ENCODE measurements around the gene CCDC24. TPM values are rescaled to one million over a fixed set of nuclear protein-coding genes. Genes with fewer than 3 reads are reported as not detected.

Gene CCDC24
- total and polyA plus RNA-seq, 4 donors = 0.92 to 4.2 (median 2.3) TPM

GRCh38 chr1:43963006-43963405 lies 28.4 kb upstream of the CCDC24 start (continued):
- TF ChIP-seq, protein P1, sequence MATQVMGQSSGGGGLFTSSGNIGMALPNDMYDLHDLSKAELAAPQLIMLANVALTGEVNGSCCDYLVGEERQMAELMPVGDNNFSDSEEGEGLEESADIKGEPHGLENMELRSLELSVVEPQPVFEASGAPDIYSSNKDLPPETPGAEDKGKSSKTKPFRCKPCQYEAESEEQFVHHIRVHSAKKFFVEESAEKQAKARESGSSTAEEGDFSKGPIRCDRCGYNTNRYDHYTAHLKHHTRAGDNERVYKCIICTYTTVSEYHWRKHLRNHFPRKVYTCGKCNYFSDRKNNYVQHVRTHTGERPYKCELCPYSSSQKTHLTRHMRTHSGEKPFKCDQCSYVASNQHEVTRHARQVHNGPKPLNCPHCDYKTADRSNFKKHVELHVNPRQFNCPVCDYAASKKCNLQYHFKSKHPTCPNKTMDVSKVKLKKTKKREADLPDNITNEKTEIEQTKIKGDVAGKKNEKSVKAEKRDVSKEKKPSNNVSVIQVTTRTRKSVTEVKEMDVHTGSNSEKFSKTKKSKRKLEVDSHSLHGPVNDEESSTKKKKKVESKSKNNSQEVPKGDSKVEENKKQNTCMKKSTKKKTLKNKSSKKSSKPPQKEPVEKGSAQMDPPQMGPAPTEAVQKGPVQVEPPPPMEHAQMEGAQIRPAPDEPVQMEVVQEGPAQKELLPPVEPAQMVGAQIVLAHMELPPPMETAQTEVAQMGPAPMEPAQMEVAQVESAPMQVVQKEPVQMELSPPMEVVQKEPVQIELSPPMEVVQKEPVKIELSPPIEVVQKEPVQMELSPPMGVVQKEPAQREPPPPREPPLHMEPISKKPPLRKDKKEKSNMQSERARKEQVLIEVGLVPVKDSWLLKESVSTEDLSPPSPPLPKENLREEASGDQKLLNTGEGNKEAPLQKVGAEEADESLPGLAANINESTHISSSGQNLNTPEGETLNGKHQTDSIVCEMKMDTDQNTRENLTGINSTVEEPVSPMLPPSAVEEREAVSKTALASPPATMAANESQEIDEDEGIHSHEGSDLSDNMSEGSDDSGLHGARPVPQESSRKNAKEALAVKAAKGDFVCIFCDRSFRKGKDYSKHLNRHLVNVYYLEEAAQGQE (IDR thresholded peaks at IDR 0.05) = no peak
- no peak for TF ChIP-seq FOXA2 (IDR thresholded peaks at IDR 0.05)
- no peak for TF ChIP-seq ZBTB33 (IDR thresholded peaks at IDR 0.05)
- TF ChIP-seq YY1 (IDR thresholded peaks at IDR 0.05) = no peak

DNA sequence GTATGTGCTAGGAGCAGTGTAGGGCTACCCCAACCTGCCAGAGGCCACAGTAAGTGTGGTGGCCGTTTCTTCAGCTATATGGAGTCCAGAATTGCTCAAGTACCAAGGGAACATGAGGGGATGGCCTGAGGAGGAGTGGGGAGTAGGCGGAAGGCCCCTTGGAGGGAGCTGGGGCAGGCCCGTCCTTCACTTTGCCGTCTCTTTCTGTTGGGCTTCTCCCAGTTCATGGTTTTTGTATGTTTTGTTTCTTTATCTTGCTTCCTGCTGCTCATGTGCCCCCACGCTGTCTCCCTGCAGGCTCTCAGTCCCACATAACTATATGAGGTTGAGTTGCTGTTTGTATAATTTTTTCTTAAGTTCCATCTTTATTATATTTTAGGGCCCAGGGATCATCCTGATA lies 27.5 kb upstream of the CCDC24 start:
- H3K9me3 ChIP-seq (ENCODE audit: control insufficient read depth in 4 of 4, low read length in 3 of 4) = no peaks in the 10 kb centered on the region
- H3K36me3 ChIP-seq (ENCODE audit: control insufficient read depth in 4 of 4, insufficient read depth in 3 of 4, low read depth in 1 of 4, low read length in 3 of 4) = peaks cover 4 to 61% (median 16%) of the 10 kb centered on the region in 4 donors
- no peaks in the 10 kb centered on the region for H3K4me1 ChIP-seq (ENCODE audit: control insufficient read depth in 4 of 4, insufficient read depth in 4 of 4, low read length in 3 of 4)
- 91% methylated on average over 5 of the region's 5 CpGs for whole genome bisulfite sequencing
- TF ChIP-seq RAD21 (IDR thresholded peaks at IDR 0.05) (no peak), TAF1 (conservative IDR thresholded peaks at IDR 0.05) (no peak)
- TF ChIP-seq, protein P1 (IDR thresholded peaks at IDR 0.05) = no peak
- H3K9ac ChIP-seq (ENCODE audit: low read depth in 1 of 2, low read length in 2 of 2) = no peak overlapping the region
- no peak for DNase-seq (ENCODE audit: low spot score)
- no peaks in the 10 kb centered on the region for H3K27me3 ChIP-seq (ENCODE audit: control insufficient read depth in 4 of 4, insufficient read depth in 4 of 4, low read length in 3 of 4)
- H3K4me3 ChIP-seq (ENCODE audit: low read depth in 1 of 3, low read length in 3 of 3) = no peak overlapping the region
- no peak overlapping the region for H3K27ac ChIP-seq (ENCODE audit: low read depth in 1 of 2, low read length in 2 of 2)

DNA sequence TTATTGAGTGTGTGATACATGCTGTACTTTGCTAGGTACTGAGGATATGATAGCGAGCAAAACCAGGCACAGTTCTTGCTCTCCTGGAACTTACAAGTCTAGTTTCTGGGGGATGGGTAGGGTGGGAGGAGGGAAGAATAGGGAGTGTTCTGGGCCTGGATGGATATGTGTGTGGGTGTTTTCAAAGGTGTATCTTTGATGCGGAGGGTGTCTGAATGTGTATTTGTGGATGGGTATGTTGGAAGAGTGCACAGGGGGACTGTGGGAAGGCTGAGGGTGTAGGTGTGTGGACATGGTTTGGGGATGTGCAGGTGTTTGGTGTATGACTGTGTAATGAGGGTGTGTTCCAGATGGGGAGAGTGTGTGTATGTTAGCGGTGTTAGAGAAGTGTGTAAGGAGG lies 26.1 kb upstream of the CCDC24 start:
- H3K4me1 ChIP-seq (ENCODE audit: control insufficient read depth in 4 of 4, insufficient read depth in 4 of 4, low read length in 3 of 4) = peaks cover under 1 to 8% (median 3%) of the 10 kb centered on the region in 4 donors
- 68% methylated on average over 3 of the region's 3 CpGs for WGBS
- H3K36me3 ChIP-seq (ENCODE audit: control insufficient read depth in 4 of 4, insufficient read depth in 3 of 4, low read depth in 1 of 4, low read length in 3 of 4) = peaks cover 4 to 48% (median 10%) of the 10 kb centered on the region in 4 donors
- no peaks in the 10 kb centered on the region for H3K27me3 ChIP-seq (ENCODE audit: control insufficient read depth in 4 of 4, insufficient read depth in 4 of 4, low read length in 3 of 4)
- no peak for TF ChIP-seq FOXA1 (IDR thresholded peaks at IDR 0.05)
- no peak for TF ChIP-seq NR2F2 (IDR thresholded peaks at IDR 0.05)
- no peak for TF ChIP-seq SP1 (IDR thresholded peaks at IDR 0.05)
- no peak for TF ChIP-seq ATF3 (IDR thresholded peaks at IDR 0.05)
- no peak for TF ChIP-seq ZBTB33 (IDR thresholded peaks at IDR 0.05)
- no peak overlapping the region for H3K27ac ChIP-seq (ENCODE audit: low read depth in 1 of 2, low read length in 2 of 2)
- no peak overlapping the region for H3K9ac ChIP-seq (ENCODE audit: low read depth in 1 of 2, low read length in 2 of 2)
- DNase-seq (ENCODE audit: low spot score) = no peak
- no peak overlapping the region for H3K4me3 ChIP-seq (ENCODE audit: low read depth in 1 of 3, low read length in 3 of 3)
- H3K9me3 ChIP-seq (ENCODE audit: control insufficient read depth in 4 of 4, low read length in 3 of 4) = no peaks in the 10 kb centered on the region
